Ishikawa (cell line): Measurements from ENCODE around the gene PSORS1C1.

Experiments
- CEBPB ChIP-seq: IDR thresholded peaks from 2 replicates; pipeline ENCODE4 v1.6.1; 2012
- CREB1 ChIP-seq: IDR thresholded peaks from 2 replicates; pipeline ENCODE4 v1.6.1; 2012; ENCODE audit warnings: low read depth
- EGR1 ChIP-seq: IDR thresholded peaks from 2 replicates; pipeline ENCODE4 v1.6.1; 2012
- EP300 ChIP-seq: IDR thresholded peaks from 2 replicates; pipeline ENCODE4 v1.6.1; 2012; ENCODE audit warnings: borderline replicate concordance
- FOXM1 ChIP-seq: IDR thresholded peaks from 2 replicates; pipeline ENCODE4 v1.6.1; 2012; ENCODE audit warnings: low read depth, borderline replicate concordance
- MAX ChIP-seq: IDR thresholded peaks from 2 replicates; pipeline ENCODE4 v1.6.1; 2012
- NFIC ChIP-seq: IDR thresholded peaks from 2 replicates; pipeline ENCODE4 v1.6.1; 2012
- RAD21 ChIP-seq: IDR thresholded peaks from 2 replicates; pipeline ENCODE4 v1.6.1; 2012; ENCODE audit warnings: low read depth
- REST ChIP-seq: IDR thresholded peaks from 2 replicates; pipeline ENCODE4 v1.6.1; 2012; ENCODE audit warnings: low read depth, mild to moderate bottlenecking
- TAF1 ChIP-seq: IDR thresholded peaks from 2 replicates; pipeline ENCODE4 v1.6.1; 2012; ENCODE audit warnings: low read depth, mild to moderate bottlenecking
- TCF12 ChIP-seq: IDR thresholded peaks from 2 replicates; pipeline ENCODE4 v1.6.1; 2012; ENCODE audit warnings: low read depth
- TEAD4 ChIP-seq: IDR thresholded peaks from 2 replicates; pipeline ENCODE4 v1.6.1; 2012
- USF1 ChIP-seq: IDR thresholded peaks from 2 replicates; pipeline ENCODE4 v1.6.1; 2012
- YY1 ChIP-seq: IDR thresholded peaks from 2 replicates; pipeline ENCODE4 v1.6.1; 2012; ENCODE audit warnings: low read depth
- ZBTB7A ChIP-seq: IDR thresholded peaks from 2 replicates; pipeline ENCODE4 v1.6.1; 2012; ENCODE audit warnings: low read depth

PSORS1C1 gene

GRCh38 chr6:31114541-31114878 lies at the start of gene PSORS1C1:
PSORS1C1 (plus strand) TSS chr6:31114800; CDS start chr6:31129633, 14,833 bp downstream.
- TF ChIP-seq NFIC (peak; percentile 47), TCF12 (peak; percentile 45; the same call in 1 of the 2 replicates), EP300 (no peak; the same call in 1 of the 2 replicates), TEAD4 (peak; percentile 66)

- TF ChIP-seq MAX = no peak
- TF ChIP-seq CEBPB = no peak
- TF ChIP-seq RAD21 = no peak
- TF ChIP-seq TEAD4 = no peak
- no peak for TF ChIP-seq EGR1
- TF ChIP-seq NFIC = no peak
- TF ChIP-seq REST = no peak
- TF ChIP-seq ZBTB7A = no peak
- no peak for TF ChIP-seq YY1
- TF ChIP-seq FOXM1 = no peak
- TF ChIP-seq EP300 = no peak
- no peak for TF ChIP-seq TAF1
- TF ChIP-seq CREB1 = no peak
Observed at GRCh38 chr6:31065556-31065955, 49.0 kb upstream of the PSORS1C1 start.

- peak; percentile 67 for TF ChIP-seq RAD21
- TF ChIP-seq TCF12 = no peak
Observed at GRCh38 chr6:31068669-31069340, 45.8 kb upstream of the PSORS1C1 start.

- TF ChIP-seq RAD21 (peak; percentile 60), EGR1 (no peak)
Observed at GRCh38 chr6:31070711-31071197, 43.8 kb upstream of the PSORS1C1 start.

GRCh38 chr6:31074401-31074800 lies 40.2 kb upstream of the PSORS1C1 start:
- TF ChIP-seq RAD21 (no peak), EP300 (no peak), TCF12 (no peak), USF1 (no peak), TEAD4 (no peak), NFIC (no peak), CREB1 (no peak), EGR1 (no peak), ZBTB7A (no peak), YY1 (no peak), TAF1 (no peak), MAX (no peak), FOXM1 (no peak)

- TF ChIP-seq RAD21 (no peak), MAX (no peak), EP300 (no peak), ZBTB7A (no peak)
Observed at GRCh38 chr6:31075528-31075927, 39.1 kb upstream of the PSORS1C1 start.

- TF ChIP-seq EP300 = no peak
- TF ChIP-seq CREB1 = no peak
- TF ChIP-seq TCF12 = no peak
- TF ChIP-seq EGR1 = no peak
- TF ChIP-seq MAX = no peak
- TF ChIP-seq CEBPB = no peak
Observed at GRCh38 chr6:31076611-31077010, 38.0 kb upstream of the PSORS1C1 start.

GRCh38 chr6:31079656-31080261 lies 34.8 kb upstream of the PSORS1C1 start:
- TF ChIP-seq RAD21 (peak; percentile 83), ZBTB7A (no peak)
